HEK293 (cell line): ENCODE data around the gene GRIP1.

Experiments
- ZNF335 ChIP-seq: fragments of 450-650 bp; formaldehyde crosslinking; conservative IDR thresholded peaks from 2 replicates; pipeline ENCODE4 v1.5.1; 2016; ENCODE audit warnings: missing biosample characterization, missing genetic modification characterization
- ZNF530 ChIP-seq: fragments of 450-650 bp; formaldehyde crosslinking; IDR thresholded peaks from 2 replicates; pipeline ENCODE4 v1.5.1; 2016; ENCODE audit warnings: low read depth, missing biosample characterization, missing genetic modification characterization
- ZNF561 ChIP-seq: fragments of 450-650 bp; IDR thresholded peaks from 2 replicates; pipeline ENCODE4 v1.5.1; 2018; ENCODE audit warnings: missing biosample characterization, missing genetic modification characterization, borderline replicate concordance
- TF ChIP-seq, protein P1 (sequence below): fragments of 450-650 bp; formaldehyde crosslinking; IDR thresholded peaks from 2 replicates; pipeline ENCODE4 v1.5.1; 2016; ENCODE audit warnings: missing biosample characterization, missing genetic modification characterization, borderline replicate concordance
- TF ChIP-seq, protein P2 (sequence below): fragments of 450-650 bp; formaldehyde crosslinking; IDR thresholded peaks from 2 replicates; pipeline ENCODE4 v1.5.1; 2016; ENCODE audit warnings: missing biosample characterization, missing genetic modification characterization

DNA sequence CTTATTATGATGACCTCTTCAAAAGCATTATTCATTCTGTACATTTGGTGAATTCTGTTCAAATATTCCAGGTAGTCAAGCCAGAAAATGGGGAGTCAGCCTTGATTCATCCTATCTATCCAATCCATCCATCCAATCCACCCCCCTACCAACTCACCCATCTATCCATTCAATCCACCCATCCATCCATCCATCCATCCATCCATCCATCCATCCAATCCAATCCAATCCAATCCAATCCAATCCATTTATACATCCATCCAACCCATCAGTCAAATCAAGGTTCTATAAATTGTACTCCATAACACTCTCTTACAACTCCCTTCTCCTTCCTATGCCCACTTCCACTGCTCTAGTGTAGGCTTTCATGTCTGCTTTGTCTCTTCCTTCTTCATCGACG, 35.8 kb upstream of the GRIP1 start:
- TF ChIP-seq, protein P1, sequence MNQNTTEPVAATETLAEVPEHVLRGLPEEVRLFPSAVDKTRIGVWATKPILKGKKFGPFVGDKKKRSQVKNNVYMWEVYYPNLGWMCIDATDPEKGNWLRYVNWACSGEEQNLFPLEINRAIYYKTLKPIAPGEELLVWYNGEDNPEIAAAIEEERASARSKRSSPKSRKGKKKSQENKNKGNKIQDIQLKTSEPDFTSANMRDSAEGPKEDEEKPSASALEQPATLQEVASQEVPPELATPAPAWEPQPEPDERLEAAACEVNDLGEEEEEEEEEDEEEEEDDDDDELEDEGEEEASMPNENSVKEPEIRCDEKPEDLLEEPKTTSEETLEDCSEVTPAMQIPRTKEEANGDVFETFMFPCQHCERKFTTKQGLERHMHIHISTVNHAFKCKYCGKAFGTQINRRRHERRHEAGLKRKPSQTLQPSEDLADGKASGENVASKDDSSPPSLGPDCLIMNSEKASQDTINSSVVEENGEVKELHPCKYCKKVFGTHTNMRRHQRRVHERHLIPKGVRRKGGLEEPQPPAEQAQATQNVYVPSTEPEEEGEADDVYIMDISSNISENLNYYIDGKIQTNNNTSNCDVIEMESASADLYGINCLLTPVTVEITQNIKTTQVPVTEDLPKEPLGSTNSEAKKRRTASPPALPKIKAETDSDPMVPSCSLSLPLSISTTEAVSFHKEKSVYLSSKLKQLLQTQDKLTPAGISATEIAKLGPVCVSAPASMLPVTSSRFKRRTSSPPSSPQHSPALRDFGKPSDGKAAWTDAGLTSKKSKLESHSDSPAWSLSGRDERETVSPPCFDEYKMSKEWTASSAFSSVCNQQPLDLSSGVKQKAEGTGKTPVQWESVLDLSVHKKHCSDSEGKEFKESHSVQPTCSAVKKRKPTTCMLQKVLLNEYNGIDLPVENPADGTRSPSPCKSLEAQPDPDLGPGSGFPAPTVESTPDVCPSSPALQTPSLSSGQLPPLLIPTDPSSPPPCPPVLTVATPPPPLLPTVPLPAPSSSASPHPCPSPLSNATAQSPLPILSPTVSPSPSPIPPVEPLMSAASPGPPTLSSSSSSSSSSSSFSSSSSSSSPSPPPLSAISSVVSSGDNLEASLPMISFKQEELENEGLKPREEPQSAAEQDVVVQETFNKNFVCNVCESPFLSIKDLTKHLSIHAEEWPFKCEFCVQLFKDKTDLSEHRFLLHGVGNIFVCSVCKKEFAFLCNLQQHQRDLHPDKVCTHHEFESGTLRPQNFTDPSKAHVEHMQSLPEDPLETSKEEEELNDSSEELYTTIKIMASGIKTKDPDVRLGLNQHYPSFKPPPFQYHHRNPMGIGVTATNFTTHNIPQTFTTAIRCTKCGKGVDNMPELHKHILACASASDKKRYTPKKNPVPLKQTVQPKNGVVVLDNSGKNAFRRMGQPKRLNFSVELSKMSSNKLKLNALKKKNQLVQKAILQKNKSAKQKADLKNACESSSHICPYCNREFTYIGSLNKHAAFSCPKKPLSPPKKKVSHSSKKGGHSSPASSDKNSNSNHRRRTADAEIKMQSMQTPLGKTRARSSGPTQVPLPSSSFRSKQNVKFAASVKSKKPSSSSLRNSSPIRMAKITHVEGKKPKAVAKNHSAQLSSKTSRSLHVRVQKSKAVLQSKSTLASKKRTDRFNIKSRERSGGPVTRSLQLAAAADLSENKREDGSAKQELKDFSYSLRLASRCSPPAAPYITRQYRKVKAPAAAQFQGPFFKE (tag by site-specific recombination) = no peak
- TF ChIP-seq ZNF561 (tag by site-specific recombination) = no peak
- no peak for TF ChIP-seq ZNF530
- TF ChIP-seq, protein P2, sequence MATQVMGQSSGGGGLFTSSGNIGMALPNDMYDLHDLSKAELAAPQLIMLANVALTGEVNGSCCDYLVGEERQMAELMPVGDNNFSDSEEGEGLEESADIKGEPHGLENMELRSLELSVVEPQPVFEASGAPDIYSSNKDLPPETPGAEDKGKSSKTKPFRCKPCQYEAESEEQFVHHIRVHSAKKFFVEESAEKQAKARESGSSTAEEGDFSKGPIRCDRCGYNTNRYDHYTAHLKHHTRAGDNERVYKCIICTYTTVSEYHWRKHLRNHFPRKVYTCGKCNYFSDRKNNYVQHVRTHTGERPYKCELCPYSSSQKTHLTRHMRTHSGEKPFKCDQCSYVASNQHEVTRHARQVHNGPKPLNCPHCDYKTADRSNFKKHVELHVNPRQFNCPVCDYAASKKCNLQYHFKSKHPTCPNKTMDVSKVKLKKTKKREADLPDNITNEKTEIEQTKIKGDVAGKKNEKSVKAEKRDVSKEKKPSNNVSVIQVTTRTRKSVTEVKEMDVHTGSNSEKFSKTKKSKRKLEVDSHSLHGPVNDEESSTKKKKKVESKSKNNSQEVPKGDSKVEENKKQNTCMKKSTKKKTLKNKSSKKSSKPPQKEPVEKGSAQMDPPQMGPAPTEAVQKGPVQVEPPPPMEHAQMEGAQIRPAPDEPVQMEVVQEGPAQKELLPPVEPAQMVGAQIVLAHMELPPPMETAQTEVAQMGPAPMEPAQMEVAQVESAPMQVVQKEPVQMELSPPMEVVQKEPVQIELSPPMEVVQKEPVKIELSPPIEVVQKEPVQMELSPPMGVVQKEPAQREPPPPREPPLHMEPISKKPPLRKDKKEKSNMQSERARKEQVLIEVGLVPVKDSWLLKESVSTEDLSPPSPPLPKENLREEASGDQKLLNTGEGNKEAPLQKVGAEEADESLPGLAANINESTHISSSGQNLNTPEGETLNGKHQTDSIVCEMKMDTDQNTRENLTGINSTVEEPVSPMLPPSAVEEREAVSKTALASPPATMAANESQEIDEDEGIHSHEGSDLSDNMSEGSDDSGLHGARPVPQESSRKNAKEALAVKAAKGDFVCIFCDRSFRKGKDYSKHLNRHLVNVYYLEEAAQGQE (tag by site-specific recombination) = no peak
- no peak for TF ChIP-seq ZNF335
